Activated T-helper 9 cell treated with anti-CD3 and anti-CD28 coated beads, Interleukin-2, amount 50 U/mL, for 16 hours (primary cell): ENCODE measurements around the gene C5orf52.
A peak's percentile ranks its signal among the peaks of the same experiment; 100 is the strongest.
"Not testable (repeated sequence)": the region's sequence is repeated elsewhere in the genome, so short reads cannot be mapped to it uniquely, and the experiment has no call there.

ENCODE experiments used
- DNase-seq: peaks from one replicate; pipeline ENCODE4 v3.0.0-alpha.2; 2020; ENCODE audit warnings: low read depth

Gene C5orf52

DNA sequence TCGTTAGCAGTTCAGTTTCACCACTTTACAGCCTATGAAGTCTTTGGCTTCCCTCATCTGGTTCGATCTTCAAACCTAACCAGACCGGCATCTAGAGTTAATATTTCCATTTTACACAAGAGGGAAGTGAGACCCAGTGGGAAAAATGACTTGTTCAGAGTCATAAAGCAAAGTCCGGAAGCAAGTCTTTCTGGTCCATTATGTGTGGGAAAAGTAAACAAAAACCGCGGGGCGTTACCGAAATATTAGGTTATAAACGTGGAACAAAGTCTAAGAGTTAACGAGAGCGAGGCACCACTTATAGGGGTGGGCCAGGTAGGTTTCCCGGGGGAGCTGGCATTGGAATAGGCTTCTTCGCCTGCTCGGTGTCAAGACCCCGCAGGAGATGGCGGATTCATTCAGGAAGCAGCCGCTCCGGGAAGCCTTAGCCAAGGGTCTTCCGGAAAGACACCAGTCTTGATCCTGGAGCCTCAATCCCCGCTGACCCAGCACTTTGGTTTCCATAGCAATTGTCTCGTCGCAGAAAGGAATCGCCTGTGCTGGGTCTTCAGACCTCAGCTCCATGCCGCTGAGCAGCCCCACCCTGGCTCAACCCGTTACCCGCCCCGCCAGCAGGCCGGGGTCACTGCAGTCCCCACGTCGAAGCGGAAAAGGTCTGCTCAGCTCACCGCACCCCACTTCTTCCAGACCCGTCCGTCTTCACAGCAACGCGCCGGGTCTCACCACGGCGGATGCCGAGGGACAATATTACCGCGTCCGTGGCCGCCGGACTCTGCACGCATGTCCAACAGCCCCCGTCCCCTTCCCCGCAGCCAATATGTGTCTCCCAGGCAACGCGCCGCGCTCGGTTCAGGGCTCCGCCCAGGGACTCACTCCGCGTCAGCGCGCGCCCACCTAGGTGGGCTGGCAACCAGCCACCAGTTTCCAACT lies at the start of gene C5orf52:
C5orf52 (plus strand) TSS at position 872 of the 930 bp plus-strand sequence. CDS start 82 bp downstream, outside the sequence.
- DNase-seq = peak; percentile 18

DNA sequence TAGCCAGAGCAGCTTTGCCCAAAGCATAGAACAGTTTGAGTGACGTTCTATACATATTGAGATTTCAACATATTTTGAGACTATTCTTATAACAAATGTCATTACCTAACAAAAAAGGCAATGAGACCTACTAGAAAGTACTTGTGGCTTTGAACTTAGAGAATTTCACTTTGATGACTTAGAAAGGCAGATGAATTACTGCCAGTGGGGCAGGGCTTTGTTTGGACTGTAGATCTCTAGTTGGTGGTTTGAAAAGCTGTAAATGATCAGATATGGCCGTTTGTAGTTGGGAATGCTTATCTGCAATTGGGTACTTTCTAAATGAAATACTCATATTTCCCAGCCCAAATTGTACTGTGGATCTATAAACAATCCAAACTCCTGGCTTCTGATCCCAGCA lies 47.2 kb upstream of the C5orf52 start:
- no peak for DNase-seq

DNA sequence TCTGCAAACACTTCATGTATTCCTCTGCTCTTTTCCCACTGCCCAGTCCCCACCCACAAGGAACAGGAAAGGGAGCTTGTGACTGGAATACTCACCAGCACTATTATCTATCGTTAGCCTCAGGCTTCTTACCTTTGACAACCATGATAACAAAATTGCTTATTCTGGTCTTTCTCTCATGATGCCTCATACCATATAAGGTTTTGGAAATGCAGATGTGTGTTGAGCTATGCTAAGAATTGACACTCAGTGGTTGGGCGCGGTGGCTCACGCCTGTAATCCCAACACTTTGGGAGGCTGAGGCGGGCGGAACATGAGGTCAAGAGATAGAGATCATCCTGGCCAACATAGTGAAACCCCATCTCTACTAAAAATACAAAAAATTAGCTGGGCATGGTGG lies 44.5 kb upstream of the C5orf52 start:
- DNase-seq = no peak

DNA sequence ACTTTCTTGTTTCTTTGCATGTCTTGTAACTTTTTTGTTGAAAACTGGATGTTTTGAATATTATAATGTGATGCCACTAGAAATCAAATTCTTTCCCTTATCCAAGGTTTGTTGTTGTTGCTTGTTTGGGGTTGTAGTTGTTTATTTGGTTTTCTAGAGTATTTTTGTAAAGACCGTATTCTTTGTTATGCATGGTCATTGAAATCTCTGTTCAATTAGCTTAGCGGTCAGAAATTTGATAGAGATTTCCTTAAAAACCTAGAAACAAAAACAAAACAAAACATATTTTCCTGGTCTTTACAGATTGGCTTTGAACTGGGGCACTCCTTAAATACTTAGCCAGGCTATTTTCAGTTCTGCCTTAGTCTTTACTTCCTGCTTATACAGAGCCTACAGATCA lies 41.0 kb upstream of the C5orf52 start:
- DNase-seq = no peak

DNA sequence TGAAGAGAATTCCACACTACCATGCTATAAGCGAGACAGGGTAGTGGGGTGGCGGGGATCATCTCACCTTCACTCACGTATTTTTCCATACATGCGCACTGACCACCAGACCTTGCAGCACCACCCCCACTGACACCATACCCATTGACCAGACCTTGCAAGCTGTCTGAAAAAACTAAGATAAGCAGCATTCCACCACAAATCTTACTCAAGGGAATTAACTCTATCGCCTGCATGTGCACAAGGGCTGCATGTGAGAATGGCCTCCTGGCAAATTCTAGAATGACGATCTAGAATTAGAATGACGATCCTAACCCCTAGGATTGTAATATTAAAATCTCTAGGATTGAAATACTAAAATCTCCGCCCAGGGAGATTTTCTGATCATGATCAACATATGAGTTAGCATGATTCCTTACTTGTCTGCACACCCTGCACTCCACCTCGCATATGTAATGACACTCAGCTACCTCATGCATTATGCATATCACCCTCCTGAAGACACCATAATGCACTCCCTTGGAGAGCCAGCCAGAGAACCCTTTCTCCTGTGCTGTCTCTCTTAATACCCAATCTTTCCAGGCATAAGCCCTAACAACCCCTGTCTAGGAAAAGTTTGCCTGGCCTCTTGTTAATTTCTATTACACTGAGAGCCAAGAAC lies 30.8 kb upstream of the C5orf52 start:
- no peak for DNase-seq

DNA sequence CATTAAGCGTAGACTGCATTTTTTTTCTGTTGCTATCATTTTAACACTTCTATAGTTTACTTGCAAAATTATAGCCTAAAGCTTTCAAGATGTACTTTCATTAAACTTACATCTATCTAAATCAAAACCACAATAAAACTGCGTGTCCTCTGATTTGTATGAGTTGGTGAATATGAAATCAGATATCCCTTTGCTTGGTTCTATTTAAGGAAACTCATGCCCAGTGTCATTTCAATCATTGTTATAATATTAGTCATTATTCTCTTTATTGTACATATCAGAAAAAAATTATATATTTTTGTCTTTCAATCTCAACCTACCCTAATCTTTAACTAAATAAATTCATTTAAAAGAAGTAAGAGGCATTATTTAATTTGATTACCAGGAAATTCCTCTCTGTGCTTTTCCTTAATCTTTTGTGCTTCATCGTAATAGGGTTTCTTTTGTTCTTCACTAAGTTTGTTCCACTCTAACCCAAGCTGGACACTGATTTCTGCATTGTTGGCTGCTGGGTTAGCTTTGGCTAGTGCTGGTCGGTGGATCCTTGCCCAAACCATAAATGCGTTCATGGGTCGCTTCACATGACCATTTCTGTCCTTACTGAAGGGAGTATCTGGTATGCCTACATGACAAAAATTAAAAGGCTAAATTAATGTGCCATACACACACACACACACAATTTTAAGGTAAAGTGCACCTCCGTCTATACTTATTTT lies 22.9 kb upstream of the C5orf52 start:
- DNase-seq = no peak

DNA sequence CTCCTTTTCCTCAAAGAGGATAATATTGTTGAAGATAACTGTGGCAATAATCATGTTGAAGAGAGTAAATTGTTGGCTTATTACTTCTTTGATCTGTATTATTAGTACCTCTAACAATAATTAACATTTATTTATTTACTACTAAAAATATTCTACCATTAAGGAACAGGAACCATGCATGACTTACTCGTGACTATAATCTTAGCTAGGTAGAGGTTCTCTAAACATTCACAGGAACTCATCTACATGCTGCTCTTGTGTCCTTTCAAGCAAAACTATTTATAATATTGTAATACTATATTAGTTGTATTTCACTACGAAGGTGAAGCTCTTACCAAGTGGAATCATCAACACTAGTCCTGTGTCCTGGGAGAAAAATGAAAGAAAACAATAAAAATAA lies 22.2 kb upstream of the C5orf52 start:
- DNase-seq = no peak

DNA sequence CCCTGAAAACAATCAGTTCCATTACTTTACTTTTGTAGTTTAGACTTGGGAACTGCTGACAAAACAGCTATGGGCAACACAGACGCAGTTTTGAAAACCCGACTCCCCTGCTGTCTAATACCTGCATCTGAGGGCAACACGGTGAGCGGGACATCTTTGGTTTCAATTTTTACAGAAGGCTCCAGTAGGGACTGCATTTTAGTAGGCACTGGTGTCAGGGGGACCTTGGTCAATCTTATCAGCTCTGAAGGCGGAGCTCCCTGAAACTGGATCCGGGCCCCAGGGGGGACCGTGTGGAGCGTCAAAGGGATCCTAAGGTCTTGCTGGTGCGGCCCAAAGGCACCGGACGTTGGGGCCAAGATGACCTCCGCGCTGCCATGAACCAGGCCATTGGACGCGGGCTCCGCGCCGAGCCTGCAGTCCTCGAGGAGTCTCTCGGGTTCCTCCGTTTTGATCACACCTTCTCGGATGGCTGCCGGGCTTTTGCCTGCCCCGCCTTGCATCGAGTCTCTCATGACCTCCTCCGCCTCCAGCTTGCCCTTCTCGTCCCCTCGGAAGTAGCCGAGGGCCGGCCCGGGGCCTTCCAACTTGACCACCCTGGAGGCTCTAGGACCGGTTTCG lies 20.2 kb upstream of the C5orf52 start:
- DNase-seq = no peak

DNA sequence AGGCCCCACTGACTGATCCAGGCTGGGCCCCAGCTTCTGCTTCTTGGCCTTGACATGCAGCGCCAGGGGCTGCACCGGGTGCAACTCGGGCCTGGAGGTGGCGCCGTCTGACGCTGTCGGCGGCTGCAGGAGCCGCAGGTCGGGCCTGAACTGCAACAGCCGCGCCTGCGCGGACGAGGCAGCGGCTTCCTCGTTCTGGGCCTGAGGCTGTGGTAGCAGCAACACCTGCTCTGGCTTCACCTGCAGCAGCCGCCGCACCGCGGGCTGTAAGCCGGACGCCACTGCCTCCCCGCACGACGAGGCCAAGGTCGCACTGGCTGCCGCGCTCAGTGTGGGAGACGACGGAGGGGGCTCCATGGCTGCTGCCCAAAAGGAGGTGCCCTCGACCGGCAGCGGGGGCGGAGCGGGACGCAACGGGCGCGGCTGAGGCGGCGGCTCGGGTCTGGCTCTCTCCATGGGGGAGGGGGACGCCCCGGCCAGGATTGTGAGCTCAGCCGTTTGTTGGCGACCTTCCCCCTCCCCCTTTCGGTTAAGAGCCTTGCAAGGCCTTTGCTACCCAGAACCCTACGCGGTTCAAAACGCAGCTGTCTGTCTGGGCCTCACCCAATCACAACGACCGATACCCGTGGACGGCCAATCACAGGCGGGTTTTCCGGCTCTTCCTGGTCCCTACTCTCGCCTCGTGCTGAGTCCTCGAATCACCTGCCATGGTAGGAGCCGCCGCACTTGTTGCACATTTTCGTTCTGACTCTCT lies 19.5 kb upstream of the C5orf52 start:
- DNase-seq = peak; percentile 74

DNA sequence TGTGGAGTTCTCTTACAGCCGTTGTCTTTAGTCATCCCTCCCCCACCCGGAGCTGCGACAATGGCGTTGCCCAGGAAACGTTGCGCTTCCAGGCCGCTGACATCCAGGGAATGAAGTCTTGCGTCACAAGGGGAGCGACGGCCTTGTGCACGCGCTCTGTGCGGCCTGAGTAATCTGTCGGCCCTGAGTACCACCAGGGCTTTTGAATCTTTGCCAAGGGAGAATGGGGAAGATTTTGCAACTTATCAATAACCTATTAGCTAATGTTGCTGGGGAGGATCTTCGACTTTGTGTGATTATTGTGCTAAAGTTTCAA lies 19.0 kb upstream of the C5orf52 start, which contains the start of gene SOX30:
SOX30 (minus strand) TSS at position 62 of the 316 bp plus-strand sequence. CDS start 360 bp downstream, outside the sequence.
- DNase-seq = no peak

DNA sequence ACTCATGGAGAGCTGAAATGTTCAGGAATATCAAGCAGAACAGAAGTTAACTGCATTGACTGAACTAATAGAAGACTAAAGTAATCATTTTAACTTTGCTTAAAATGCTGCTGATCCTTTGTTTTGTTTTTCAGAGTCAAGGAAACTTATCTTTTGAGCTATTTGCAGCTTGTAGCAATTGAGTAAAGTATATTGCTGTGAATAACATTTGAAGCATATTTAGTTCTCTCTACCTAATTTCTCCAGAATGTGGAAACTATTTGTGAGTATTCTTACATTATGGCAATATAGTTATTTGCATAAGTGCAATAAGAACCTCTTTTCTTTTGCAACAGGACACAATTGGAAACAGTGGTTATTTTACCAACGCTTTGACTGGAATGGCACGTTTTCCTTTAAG lies 13.8 kb upstream of the C5orf52 start:
- no peak for DNase-seq

DNA sequence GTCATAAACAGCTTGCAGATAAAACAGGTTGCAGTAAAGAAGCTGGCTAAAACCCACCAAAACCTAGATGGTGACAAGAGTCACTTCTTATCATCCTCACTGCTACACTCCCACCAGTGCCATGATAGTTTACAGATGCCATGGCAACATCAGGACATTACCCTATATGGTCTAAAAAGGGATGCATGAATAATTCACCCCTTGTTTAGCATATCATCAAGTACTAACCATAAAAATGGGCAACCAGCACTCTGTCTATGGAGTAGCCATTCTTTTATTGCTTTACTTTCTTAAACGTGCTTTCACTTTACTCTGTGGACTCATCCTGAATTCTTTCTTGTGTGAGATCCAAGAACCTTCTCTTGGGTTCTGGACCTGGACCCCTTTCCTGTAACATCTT lies 12.4 kb upstream of the C5orf52 start:
- DNase-seq = no peak

DNA sequence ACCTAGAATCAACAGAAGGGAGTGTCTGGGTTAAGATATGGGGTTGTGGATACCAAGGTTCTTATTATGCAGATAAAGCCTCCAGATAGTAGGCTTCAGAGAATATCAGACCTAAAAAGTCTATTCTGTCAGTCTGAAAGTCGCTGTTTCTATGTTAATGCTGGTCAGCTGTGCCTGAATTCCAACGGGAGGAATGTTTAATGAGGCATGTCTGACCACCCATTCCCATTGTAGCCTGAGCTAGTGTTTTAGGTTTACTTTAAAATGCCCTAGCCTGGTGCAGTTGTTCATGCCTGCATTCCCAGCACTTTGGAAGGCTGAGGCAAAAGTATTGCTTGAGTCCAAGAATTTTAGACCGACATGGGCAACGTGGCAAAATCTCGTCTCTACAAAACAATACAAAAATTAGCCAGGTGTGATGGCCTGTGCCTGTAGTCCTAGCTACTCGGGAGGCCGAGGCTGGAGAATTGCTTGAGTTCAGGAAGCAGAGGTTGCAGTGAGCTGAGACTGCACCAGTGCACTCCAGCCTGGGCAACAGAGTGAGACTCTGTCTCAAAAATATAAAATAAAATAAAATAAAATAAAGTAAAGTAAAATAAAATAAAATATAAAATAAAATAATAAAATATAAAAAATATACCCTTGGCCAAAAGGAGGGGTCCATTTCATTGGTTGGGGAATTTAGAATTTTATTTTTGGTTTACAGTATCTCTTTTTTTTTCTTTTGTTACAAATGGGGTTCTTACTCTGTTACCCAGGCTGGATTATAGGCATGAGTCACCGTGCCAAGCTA lies 11.3 kb upstream of the C5orf52 start:
- no peak for DNase-seq

DNA sequence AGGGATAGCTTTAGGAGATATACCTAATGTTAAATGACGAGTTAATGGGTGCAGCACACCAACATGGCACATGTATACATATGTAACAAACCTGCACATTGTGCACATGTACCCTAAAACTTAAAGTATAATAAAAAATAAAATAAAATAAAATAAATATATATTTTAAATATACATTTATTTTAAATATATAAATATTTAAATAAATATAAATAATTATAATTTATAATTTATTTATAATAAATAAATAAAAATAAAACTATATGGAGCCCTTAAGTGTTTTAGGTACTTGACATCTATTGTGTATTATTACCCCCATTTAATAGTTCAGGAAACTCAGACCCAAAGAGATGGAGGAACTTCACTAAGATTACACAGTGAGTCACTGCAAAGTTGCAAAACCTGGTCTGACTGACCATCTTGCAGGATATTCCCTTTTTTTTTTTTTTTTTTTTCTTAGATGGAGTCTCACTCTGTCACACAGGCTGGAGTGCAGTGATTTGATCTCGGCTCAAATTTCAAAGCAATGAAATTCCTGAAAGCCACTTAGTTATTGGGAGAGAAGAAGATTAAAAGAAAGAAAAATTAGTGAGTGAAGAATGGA lies 5.8 kb upstream of the C5orf52 start:
- no peak for DNase-seq

DNA sequence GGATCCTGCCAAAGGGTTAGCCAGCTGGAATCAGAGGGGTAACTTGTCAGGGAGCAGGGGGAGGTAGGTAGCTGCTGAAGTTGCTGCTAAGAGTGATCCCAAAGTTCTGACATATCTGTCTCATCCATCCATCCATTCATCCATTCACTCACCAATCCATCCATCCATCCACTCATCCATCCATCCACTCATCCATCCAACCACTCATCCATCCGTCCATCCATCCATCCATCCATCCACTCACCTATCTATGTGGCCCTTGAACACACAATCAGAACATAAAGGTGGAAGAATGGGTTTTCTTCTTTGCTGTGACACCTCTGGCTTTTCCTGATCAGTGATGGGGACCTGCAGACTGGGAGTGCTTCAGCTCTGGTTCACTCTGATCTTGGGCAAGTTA lies 3.0 kb upstream of the C5orf52 start:
- DNase-seq = no peak

DNA sequence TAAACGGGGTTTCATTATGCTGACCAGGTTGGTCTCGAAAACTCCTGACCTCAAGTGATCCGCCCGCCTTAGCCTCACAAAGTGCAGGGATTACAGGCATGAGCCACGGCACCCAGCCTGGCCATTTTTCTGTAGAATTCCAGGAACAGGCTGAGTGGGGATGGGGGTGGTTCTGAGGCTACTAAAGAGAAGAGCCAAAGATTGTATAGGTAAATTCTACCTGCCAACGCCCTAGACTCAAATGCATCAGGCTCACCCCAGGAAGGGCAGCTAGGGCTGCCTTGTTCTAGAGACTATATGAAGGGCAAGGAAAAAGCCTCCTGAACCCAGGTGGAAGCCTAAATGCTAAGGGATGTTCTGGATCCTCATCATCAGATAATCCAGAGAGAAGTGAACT lies 1.6 kb upstream of the C5orf52 start:
- DNase-seq = no peak

DNA sequence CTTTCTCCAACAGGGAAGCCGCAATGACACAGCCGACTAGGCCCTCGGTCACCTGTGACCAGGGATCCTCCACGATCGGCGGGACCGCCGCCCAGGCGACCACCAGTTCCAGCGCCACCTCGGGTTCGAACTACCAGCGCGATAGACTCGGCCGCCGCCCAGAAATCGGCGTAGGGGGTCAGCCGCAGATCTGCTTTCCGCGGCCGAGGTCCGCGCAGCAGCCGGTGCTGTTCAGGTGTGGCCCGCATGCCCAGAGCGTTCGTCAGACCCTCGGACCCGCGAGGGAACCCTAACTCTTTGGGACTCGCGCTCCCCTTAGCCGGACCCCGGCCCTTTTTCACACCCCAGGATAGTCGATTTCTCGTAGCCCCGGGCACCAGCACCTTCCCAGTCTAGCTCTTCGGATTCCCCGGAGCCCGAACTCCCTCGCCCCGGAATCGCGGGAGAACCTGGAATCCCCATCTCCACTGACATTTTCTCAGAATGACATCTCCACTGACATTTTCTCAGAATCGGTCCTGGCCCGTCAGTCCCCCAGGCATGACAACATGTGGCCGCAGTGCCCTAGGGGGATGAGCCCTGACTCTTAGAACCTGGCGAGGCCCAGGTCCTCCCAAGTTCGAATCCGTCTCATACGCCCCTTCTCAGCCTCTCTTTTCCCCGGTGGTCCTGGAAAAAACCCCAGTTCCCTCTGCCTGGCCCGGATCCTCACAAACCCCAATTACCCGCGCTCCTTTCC lies 428 bp downstream of the C5orf52 start:
- no peak for DNase-seq

DNA sequence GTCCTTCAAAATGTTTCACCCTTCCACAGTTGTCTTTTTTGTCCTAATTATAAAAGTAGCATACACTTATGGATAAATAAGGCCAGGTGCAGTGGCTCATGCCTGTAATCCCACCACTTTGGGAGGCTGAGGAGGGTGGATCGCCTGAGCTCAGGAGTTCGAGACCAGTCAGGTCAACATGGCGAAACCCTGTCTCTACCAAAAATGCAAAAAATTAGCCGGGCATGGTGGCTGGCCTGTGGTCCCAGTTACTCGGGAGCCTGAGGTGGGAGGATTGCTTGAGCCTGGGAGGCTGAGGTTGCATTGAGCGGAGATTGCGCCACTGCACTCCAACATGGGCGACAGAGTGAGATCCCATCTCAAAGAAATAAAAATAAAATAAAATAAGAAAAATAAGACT lies 1.6 kb downstream of the C5orf52 start:
- DNase-seq = no peak

DNA sequence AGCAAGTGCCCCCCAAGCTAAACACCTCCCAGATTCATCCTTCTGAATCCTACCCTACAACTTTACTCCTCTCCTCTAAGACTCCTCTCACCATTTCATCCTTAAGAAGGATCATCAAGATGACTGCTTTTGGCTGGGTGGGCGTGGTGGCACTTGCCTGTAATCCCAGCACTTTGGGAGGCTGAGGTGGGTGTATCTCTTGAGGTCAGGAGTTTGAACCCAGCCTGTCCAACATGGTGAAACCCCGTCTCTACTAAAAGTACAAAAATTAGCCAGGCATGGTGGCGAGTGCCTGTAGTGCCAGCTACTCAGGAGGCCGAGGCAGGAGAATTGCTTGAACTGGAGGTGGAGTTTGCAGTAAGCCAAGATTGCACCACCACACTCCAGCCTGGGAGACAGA lies 3.0 kb downstream of the C5orf52 start:
- DNase-seq = not testable (repeated sequence)

DNA sequence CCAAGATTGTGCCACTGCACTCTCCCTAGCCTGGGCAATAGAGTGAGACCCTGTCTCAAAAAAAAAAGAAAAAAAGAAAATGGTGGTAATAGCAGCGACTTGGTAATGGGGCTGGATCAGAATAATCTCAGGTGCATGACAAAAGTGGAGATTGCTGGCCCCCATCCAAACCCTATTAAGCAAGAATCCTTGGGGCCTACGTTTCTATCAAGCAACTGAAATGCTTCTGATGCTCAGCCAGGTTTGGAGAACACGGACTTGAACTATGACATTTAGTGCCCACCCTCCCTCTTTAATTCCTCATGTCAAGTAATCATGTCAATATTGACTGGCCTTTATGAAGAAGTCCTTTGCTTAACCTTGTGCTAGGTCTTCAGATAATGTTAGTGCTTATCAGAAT lies 6.6 kb downstream of the C5orf52 start:
- no peak for DNase-seq
